GM18511 (cell line): ENCODE data around the gene RIT2.

ENCODE experiments used
- ATAC-seq: cut with Tn5 transposase; IDR thresholded peaks from one replicate; pipeline ENCODE4 v1.9.1; 2021; ENCODE audit warnings: mild to moderate bottlenecking, moderate library complexity; ENCODE audit not compliant: unreplicated experiment

Gene RIT2

DNA sequence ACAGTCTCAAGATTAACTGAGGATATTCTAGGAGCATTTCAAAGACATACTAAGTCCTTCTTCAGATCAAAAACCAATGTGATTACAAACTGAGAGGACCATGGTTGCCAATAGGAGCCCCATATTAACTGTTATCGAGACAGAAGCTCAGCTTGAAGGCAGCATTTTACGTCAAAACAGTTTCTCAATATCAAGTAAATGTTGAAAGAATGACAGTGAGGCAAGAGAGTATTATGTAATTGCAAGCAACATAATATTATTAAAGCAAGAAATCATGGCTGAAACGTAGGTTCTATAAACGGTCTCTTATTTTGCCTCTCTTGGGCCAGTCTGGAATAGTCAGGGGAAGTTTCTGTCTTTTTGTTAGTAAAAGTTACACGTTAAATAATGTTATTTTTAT, 22.9 kb downstream of the RIT2 start:
- ATAC-seq: no peak

DNA sequence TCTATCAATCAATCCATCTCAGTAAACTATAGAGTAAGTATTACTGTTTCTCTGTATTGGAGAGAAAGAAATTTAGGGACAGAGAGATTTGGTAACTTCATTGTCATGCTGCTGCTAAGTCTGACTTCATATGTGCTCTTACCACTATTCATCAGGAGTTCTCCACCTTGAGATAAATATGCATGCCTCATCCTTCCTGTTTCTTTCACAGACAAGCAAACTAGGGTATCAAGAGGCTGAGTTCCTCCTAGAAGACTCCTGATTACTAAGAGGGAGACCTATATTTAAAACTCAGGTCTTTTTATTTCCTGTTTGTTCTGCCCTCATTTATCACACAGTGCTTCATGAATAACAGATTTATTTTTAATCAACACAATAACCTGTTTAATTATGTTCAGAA, 34.1 kb downstream of the RIT2 start:
- ATAC-seq: no peak

DNA sequence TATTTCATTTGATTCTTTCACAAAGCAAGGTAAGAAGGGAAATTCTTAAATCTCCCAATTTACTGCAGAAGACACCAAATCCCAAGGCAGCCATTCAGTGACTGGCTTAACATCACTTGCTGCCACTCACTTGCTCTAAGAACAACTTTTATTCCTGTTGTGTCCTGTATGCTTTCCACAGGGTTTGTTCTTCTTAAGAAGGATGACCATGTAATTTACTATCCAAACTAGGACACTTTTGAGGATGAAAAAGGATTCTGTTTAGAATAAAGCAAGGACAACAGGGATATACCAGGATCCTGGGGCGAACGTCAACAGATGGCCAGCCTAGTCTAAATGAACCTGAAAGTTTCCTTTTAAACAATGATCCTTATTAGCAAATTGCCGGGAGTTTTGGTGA, 34.8 kb downstream of the RIT2 start:
- no peak for ATAC-seq

DNA sequence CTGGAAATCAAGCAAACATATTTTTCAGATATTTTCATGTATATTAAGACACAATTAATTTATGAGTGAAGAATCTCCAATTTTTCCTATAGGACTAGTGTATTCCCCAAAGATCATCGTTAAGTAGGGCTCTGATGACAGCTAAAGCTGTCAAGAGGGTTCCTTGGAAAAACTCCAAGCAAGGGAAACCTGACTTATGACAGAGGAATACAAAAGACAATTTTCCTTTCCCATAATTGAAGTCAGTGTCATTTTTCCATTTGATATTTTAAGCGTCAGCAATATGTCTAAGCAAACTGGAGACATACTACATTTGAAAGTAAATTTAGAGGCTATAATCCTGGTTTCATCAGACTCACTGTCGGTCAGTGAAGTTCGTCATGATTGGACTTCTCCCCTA, 36.1 kb downstream of the RIT2 start:
- no peak for ATAC-seq

DNA sequence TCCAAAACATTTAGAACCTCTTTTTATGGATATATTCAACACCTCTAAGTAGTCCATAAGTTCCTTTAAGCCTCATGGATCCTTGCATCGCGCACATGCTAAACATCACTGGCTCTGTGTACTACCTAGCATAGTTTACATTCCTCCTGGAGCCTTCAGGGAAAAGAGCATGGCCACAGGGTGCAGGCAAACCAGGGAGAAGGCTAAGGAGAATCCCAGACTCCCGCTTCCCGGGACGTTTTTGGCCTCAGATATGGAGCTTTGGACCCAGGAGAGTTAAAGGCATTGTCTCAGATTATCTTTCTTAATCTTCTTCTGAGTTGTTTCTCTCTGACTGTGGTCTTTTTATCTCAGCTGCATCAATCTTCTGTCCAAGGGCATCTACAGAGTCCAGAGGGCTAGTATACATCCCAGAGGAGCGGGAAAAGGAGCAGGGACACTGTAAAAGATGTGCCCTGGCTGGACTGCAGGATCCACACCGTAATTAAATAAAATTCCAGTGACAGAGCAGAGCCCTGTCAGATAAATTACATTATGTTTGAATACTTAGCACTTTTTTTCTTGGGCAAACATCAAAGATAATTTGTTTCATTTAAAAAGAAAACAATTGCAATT, 36.9 kb downstream of the RIT2 start:
- ATAC-seq: no peak

DNA sequence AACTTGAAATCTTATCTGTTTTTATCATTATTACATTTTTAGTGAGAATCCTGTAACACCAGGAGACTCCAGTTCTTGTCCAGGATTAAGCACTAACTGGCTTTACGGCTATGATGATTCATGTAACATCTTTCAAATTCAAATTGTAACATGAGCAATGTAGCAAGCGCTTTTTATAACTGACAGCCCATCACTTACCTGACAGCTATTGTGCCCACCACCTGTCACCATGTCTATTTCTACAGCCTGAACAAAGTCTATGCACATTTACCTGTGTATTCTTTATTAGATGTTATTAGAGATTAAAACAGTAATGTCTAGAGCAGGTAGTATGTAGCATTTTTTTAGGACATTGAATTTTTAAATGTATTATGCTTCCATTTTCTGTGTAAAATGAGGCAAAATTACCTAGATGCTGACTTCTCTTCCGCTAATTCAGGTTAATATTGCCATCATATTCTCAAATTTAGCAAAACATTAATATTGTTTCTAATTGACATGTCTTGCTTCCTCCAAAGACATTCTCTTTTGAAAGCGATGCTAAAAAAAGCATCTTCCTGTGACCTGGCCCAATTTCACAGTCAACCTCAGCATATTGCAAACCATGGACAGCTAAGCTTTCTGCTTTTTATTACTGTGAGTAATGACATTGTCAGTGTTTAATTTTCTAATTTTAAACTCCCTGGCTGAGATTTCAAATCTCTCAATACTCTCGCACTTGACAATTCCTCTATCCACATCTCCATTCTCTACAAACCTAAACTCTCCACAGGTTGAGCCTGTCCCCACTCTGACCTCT, 37.8 kb downstream of the RIT2 start:
- no peak for ATAC-seq

DNA sequence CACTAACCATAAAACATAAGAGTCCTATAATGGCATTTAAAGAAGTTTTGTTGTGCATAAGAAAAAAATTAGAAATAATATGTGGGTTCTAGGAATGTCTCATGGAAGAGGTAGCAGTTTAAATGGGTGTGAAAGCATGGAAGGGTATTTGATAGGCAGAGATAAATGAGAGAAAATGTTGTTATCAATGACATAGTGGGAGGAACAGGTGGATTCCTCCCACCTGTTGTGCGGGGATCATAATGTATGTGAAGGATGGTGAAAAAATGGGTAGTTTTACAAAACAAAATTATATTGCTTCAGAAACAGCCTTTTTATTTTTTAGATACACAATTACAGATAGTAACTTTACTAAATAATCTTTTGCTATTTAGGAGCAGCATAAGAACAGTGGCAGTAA, 41.7 kb downstream of the RIT2 start:
- no peak for ATAC-seq

DNA sequence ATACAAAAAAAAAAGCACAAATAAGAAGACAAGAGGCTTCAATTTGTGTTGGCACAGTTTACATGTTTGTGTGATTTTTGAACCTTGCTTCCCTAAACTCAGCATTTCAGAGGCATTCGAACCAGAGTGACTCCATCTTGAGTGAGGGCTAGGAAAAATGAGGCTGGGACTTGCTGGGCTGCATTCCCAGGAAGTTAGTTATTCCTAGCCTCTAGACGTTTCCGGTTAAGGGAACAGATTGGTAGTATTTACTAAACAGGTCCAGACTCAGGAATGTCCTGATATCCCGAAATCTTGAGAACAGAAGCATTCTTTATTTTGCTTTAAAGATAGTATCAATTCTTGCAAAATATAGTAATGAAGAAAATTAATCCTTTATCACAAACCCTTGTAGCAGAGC, 46.7 kb downstream of the RIT2 start:
- ATAC-seq: no peak

DNA sequence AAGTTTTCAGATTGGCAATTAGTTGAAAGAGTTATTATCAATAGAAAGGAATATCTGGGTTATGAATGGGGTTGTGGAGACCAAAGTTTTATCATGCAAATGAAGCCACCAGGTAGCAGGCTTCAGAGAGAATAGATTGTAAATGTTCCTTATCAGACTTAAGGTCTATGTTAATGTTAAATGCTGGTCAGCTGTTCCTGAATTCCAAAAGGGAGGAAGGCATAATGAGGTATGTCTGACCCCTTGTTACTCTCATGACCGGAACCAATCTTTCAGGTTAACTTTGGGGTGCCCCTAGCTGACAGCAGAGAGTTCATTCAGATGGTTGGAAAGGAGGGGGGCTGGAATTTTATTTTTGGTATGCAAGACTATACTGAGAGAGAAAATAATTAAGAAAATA, 47.9 kb downstream of the RIT2 start:
- ATAC-seq: no peak

DNA sequence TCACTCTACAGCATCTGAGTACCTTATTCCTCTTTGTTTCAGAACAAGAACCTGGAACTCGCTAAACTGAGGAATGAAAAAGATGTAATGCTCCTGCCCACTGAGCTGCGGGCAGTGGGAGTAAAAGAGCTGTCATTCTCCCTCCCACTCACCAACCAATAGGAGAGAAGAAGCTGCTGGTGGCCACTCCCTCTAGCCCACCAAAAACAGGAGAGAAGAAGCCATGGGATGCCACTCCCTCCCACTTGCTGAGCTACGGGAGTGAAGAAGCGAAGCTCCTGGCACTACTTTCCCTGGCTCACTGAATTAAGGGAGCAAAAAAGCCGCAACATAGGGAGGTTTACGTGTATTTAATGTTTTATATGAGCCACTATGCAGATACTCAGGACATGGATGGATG, 53.7 kb downstream of the RIT2 start:
- no peak for ATAC-seq

DNA sequence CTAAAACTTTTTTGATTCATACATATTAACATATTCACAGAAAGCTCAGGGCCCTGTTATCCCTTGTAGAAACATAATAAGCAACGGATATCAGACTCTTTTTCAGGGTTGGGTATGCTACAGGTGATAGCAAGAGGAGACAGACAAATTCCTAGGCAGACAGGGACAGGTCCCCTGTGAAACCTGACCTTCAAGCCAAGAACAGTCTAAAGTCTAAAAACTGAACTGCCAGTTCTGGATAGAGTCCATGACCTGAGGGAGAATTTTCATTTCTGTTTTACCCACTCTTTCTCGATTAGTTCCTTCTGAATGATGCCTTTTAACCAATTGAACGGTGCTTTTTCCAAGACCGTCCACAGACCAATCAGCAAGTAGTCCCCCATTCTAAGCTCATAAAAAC, 54.2 kb downstream of the RIT2 start:
- ATAC-seq: no peak

DNA sequence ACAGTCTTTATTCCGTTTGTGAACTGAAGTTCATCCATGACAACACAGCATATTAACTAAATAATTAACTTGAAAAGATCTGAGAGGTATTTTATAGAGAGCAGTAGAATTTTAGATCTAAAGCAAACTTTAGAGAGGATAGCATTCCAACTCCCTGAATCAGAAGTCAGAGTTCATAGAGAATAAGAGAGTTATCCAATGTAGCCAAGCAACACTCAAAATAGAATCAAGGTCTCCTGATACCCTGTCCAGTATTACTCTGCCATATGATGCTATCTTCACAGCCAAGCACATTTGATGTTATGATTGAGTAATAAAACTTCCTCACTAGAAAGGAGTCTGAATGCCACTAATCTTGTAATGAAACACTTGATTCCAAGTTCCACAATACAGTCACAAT, 55.5 kb downstream of the RIT2 start:
- ATAC-seq: no peak

DNA sequence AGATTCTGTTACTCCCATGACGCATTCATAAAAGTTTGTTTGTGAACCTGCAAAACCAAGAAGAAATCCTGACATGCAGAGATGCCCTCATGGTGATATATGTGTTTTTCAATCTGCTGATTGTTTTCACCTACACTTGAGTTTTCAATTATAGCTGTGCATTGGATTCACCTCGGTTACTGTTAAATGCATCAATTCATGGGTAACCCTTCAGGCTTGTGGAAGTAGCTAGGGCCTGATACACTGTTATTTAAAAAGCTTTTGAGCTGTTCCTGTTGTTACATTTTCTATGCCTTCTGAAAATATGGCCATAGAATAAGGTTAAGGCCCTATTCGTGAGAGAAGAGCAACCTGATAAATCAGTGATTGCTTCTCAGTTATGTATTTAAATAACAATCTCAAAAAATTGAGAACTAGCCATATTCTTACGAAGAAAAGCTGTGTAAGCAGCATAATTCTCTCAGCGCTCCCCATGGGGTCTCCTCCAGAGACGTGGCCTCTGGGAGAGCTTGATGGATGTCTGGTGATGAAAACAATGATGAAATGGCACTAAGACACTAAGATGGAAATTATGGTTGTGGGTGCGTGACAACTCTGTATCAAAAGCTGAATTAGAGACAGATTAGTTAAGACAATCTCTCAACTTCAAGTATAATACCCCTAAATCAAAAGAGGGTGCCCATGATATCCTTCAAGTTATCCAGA, 60.5 kb downstream of the RIT2 start:
- ATAC-seq: no peak

DNA sequence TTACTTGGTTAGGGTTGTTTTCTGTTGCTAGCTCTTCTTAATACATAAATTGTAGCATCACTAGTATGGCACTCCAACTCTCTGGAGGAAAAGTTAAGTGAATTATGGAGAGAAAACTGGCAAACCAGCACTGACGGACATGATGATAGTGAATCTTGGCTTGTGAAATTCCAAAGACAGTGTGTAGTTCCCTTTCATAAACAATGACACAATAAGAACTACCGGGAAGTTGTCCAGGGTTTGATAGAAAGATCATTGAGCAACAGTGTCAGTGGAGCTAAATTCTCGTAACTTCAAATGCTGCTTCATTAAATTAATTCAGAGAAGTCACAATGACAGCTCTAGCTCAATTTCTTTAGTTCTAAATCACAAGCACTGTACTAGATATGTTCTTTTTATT, 66.5 kb downstream of the RIT2 start:
- no peak for ATAC-seq

DNA sequence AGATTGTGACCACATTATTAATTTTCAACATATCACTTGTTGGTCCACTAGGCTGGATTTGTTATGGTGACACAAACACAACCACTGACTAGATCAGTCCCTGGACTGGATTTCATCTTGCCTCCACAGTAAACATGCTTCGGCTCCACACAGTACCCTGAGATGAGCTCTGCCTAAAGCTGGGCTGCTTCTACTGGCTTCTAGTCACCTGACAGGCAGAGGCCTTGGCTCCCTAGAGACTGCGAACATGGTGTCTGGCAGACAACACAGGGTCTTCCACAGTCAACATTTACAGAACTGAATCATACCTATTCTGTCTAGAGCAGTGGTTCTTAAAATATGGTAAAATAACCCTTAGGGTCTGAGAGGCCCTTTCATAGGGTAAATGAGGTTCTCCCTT, 69.2 kb downstream of the RIT2 start:
- ATAC-seq: no peak

DNA sequence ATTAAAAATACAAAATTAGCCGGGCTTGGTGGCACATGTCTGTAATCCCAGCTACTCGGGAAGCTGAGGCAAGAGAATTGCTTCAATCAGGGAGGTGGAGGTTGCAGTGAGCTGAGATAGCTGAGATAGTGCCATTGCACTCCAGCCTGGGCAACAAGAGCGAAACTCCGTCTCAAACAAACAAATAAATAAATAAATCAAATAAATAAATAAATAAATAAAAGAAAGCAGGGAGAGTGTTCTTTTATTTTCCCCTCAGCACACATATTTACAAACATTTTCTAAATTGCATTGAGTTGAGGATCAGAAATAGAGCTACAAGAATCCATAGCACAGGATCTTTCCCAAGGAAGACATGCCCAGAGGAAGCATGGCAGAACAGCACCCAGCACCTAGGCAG, 71.9 kb downstream of the RIT2 start:
- ATAC-seq: no peak

DNA sequence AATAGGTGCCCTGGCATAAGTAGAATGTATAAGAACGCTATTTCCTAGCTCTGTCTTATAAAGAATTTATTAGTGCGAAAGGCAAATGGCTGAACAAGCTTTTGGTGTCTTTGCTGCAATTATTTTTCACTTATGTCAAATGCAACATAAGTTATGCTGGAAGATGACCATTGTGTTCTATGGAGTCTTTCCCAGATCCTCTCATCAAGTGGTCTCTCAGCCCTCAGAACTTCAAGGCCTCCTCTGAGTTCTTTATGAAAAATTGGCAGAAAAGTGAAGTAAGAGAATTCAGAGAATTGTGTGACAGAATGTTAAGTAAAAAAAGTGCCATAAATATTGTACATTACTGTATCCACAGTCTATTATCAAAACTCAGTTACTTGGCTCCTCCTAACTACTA, 75.2 kb downstream of the RIT2 start:
- no peak for ATAC-seq

DNA sequence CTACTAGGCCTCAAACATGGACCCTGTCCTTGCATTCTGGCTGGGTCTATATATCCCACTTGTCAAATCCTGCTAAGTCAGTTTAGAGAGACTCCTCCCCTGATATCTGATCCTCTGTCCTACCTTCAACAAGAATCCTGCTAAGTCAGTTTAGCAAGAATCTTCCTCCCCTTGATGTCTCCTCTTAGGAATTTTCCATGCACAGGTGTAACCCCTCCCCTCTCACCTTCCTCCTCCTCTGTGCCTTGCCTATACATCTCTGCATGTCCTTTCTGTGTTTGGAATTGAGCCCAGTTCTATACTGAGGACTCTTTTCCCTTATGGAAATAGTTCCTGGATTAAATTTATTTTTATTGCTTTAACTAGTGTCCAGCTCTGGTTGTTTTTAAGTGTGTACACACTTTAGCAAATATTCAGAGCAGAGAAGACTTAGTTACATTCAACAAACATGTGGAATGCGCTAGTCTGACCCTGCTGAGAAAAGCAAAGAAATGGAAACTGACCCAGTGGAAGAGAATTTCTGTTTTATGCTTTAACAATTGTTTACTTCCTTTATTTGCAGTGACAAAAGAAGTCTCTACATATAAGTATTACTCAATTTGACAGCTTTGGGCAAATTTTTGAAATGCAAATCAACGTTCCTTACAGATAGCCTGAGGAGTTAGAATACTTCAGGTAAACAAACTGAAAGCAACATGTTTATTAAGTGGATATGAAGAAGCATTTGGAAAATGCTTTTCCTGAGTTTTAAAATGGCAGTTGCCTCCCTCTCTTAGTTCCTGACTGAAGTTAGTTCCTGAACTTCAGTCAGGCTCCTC, 80.6 kb downstream of the RIT2 start:
- ATAC-seq: no peak

DNA sequence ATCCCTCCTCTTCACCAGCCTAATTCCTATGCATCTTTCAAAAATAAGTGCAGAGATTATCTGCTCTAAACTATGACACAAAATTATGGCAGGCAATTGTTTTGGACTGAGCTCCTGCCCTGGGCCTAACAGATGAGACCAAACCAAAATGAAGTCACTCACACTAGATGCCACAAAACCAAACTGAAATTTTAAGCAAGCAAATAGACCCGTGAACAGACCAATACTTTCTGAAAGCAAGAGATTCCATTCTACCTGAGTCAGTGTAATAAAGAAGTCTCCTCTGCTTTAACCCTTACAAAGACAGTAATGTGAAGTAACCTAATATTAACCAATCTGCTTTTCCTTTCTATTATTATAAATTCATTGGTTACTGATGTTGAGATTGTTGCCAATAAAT, 84.3 kb downstream of the RIT2 start:
- no peak for ATAC-seq

DNA sequence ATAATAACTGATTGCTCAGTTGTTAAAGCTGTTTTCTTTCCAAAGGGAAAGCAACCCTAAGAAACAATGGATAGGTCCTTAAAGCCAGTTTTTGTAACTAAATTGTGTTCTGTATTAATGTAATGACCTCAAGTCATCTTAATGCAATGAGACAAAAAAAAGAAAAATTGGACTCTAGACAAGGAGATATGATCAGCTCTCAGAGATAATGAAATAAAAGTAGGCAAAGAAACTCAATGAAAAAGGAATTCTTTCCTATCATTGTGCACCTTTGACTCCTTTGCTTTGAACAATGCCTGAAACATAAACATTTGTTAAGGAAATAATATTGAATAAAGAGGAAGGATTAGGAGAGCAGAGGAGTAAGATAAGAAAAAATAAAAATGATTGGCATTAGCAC, 86.1 kb downstream of the RIT2 start:
- no peak for ATAC-seq

DNA sequence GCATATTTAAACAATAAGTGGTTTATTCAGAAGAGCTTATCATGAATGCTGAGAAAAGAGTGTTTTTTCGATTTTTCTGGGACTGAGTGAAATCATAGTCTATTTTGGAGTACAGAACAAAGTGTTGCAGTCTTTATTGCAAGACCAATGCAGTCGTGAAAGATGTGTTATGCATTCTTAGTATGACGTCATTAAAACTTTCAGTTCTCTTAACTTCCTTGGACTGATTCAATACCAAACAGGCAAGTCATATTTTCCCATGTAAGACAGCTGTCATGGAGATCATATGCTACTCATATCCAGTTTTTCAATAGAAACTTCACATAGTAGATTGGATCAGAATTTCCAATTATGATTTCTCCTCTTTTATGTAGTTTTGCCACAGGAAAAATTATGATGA, 92.6 kb downstream of the RIT2 start:
- no peak for ATAC-seq
